ENCODE results near the gene CFAP54. TPM values are rescaled to one million over a fixed set of nuclear protein-coding genes. Genes with fewer than 3 reads are reported as not detected.

Gene CFAP54
- total RNA-seq, 4 donors from 2014 or later = 2.1 to 4.7 (median 3.6) TPM

GRCh38 chr12:96516472-96517430 is 27.4 kb downstream of the CFAP54 start:
- peaks cover 0 to 16% (median 3%) of the 10 kb centered on the region in 3 donors for H3K4me1 ChIP-seq
- H3K27ac ChIP-seq = no peak overlapping the region
- H3K36me3 ChIP-seq = no peaks in the 10 kb centered on the region
- no peak for TF ChIP-seq POLR2AphosphoS5 (IDR thresholded peaks at IDR 0.05)
- TF ChIP-seq, protein P1, sequence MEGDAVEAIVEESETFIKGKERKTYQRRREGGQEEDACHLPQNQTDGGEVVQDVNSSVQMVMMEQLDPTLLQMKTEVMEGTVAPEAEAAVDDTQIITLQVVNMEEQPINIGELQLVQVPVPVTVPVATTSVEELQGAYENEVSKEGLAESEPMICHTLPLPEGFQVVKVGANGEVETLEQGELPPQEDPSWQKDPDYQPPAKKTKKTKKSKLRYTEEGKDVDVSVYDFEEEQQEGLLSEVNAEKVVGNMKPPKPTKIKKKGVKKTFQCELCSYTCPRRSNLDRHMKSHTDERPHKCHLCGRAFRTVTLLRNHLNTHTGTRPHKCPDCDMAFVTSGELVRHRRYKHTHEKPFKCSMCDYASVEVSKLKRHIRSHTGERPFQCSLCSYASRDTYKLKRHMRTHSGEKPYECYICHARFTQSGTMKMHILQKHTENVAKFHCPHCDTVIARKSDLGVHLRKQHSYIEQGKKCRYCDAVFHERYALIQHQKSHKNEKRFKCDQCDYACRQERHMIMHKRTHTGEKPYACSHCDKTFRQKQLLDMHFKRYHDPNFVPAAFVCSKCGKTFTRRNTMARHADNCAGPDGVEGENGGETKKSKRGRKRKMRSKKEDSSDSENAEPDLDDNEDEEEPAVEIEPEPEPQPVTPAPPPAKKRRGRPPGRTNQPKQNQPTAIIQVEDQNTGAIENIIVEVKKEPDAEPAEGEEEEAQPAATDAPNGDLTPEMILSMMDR (IDR thresholded peaks at IDR 0.05) = peak; percentile 61 to 85 (median 73)
- H3K27me3 ChIP-seq = no peaks in the 10 kb centered on the region
- ATAC-seq = peak; percentile 65
- WGBS, 2 donors (ENCODE audit: low coverage in 1 of 2) = 20 to 31% methylated on average over 7 to 8 of the region's 8 CpGs
- no peak overlapping the region for H3K4me3 ChIP-seq
- no peaks in the 10 kb centered on the region for H3K9me3 ChIP-seq

GRCh38 chr12:96520767-96521166 is 31.4 kb downstream of the CFAP54 start:
- peaks cover 0 to 3% (median 0%) of the 10 kb centered on the region in 3 donors for H3K4me1 ChIP-seq
- no peak for ATAC-seq
- no peak overlapping the region for H3K27ac ChIP-seq
- H3K4me3 ChIP-seq = no peak overlapping the region
- peaks cover 0 to 10% of the 10 kb centered on the region in 2 donors for H3K36me3 ChIP-seq
- H3K9me3 ChIP-seq = no peaks in the 10 kb centered on the region
- WGBS, 2 donors (ENCODE audit: low coverage in 1 of 2) = 70 to 87% methylated on average over 3 of the region's 3 CpGs
- TF ChIP-seq POLR2A (IDR thresholded peaks at IDR 0.05) = no peak
- no peak for TF ChIP-seq POLR2AphosphoS5 (IDR thresholded peaks at IDR 0.05)
- TF ChIP-seq, protein P1 (IDR thresholded peaks at IDR 0.05) = no peak
- no peak for TF ChIP-seq EP300 (IDR thresholded peaks at IDR 0.05)
- no peaks in the 10 kb centered on the region for H3K27me3 ChIP-seq

DNA sequence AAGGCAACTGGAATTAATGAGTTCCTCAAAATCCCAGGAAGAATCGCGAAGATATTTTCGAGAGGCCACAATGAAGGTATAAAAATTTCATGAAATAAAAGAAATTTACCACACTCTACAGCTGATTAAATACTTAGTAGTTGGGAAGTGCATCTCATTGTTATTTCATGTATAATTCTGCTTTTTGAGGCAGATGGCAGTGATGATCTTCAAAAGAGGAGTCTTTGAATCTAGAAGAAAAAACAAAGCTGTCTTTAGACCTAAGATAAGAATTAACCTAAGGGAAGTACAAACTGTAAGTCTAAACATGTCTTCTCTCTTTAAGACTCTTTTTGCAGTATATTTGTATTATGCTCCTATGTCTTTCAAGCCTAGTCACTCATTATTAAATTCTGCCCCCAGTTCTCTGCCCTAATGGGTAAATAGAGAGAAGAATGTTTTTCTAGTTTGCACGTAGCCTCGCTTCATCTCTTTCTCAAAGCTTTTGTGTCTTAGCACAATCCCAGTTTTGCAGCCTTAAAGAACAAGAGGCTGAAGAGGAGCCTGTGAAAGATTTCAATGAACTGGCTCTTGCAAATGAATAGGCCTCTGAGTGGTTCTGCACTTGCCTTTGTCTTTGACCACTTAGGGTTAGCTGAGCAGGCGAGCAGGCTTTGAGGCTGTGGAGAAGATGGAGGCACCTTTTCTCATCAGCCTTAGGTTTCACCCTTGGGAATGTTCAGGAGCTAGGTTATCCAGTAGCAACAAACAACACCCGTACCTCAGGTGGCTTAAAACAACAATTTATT is 32.7 kb downstream of the CFAP54 start:
- ATAC-seq = no peak
- no peak overlapping the region for H3K27ac ChIP-seq
- no peaks in the 10 kb centered on the region for H3K27me3 ChIP-seq
- no peaks in the 10 kb centered on the region for H3K9me3 ChIP-seq
- H3K4me3 ChIP-seq = no peak overlapping the region
- TF ChIP-seq, protein P1 (IDR thresholded peaks at IDR 0.05) = no peak
- no peak for TF ChIP-seq POLR2AphosphoS5 (IDR thresholded peaks at IDR 0.05)
- no peak for TF ChIP-seq POLR2A (IDR thresholded peaks at IDR 0.05)
- TF ChIP-seq EP300 (IDR thresholded peaks at IDR 0.05) = no peak
- 88% methylated on average over 5 to 7 of the region's 7 CpGs for WGBS, 2 donors (ENCODE audit: low coverage in 1 of 2)
- peaks cover 0 to 10% of the 10 kb centered on the region in 2 donors for H3K36me3 ChIP-seq
- no peaks in the 10 kb centered on the region for H3K4me1 ChIP-seq

- ATAC-seq = no peak
- H3K9me3 ChIP-seq = no peaks in the 10 kb centered on the region
- no peaks in the 10 kb centered on the region for H3K27me3 ChIP-seq
- peaks cover 0 to 10% of the 10 kb centered on the region in 2 donors for H3K36me3 ChIP-seq
- no peak overlapping the region for H3K27ac ChIP-seq
- H3K4me3 ChIP-seq = no peak overlapping the region
- TF ChIP-seq POLR2A (IDR thresholded peaks at IDR 0.05) (no peak), EP300 (IDR thresholded peaks at IDR 0.05) (no peak), POLR2AphosphoS5 (IDR thresholded peaks at IDR 0.05) (no peak)
- TF ChIP-seq, protein P1 (IDR thresholded peaks at IDR 0.05) = no peak
- 65 to 89% methylated on average over 3 of the region's 3 CpGs for WGBS, 2 donors (ENCODE audit: low coverage in 1 of 2)
- H3K4me1 ChIP-seq = no peaks in the 10 kb centered on the region
These were observed 33.3 kb downstream of the CFAP54 start for GRCh38 chr12:96522690-96523089.
